HCT116 (cell line): Measurements from ENCODE around the gene EPB41L4A. TPM values are rescaled to one million over a fixed set of nuclear protein-coding genes. Genes with fewer than 3 reads are reported as not detected.

Experiments
- ATAC-seq: fragments of 200-7000 bp; cut with Tn5 transposase; 2 replicates; pipeline ENCODE4 v1.9.1; 2020; ENCODE audit warnings: mild to moderate bottlenecking, moderate library complexity
- BruUV-seq: library from RNA; stranded (reverse); fragments of 400-500 nt; replicated peaks from 2 replicates; lab custom pipeline; 2021; lab: Mats Ljungman, UMichigan
- CTCF ChIA-PET: fragments of 300-600 bp; sonication (Branson Sonifier 250); formaldehyde crosslinking; loops from one replicate; lab custom pipeline; 2021; ENCODE audit warnings: antibody characterized with exemption; lab: Charles Lee
- POLR2A ChIA-PET: fragments of 300-600, 350-600 bp; sonication (Branson Sonifier 250); formaldehyde crosslinking; loops from one replicate; lab custom pipeline; 2021; ENCODE audit warnings: antibody characterized with exemption; lab: Charles Lee
- RAD21 ChIA-PET, 2 experiments: fragments of 300-600 bp; sonication (Branson Sonifier 250); formaldehyde crosslinking; loops; one replicate each; lab custom pipeline; 2023; ENCODE audit warnings: low total read pairs in 2 of 2; ENCODE audit not compliant: uncharacterized antibody in 2 of 2, unreplicated experiment in 2 of 2, low non-redundant PET in 1 of 2; lab: Charles Lee
- DNase-seq: peaks from one replicate; pipeline ENCODE4 v3.0.0-alpha.2; 2010; ENCODE audit warnings: low read depth, low spot score
- H2AFZ ChIP-seq: fragments of 200-600 bp; shearing (Covaris generic), sonication (generic); 2 replicates; pipeline ENCODE4 v1.6.1; 2017; ENCODE audit warnings: low read depth, mixed run types, mixed read lengths, antibody characterized with exemption, low read length; ENCODE audit not compliant: poor library complexity, severe bottlenecking
- H3K27ac ChIP-seq: 2 replicates; pipeline ENCODE4 v1.5.1; 2012; ENCODE audit warnings: low read depth, low read length
- H3K27me3 ChIP-seq: fragments of 200-600 bp; sonication (generic); 2 replicates; pipeline ENCODE4 v1.6.1; 2016; ENCODE audit warnings: mixed run types, low read length, mixed read lengths; ENCODE audit not compliant: insufficient read depth
- H3K36me3 ChIP-seq, 2 experiments: fragments of 200-500 bp in 1 of 2; fragments of 200-600 bp in 1 of 2; sonication (Bioruptor generic) in 1 of 2; sonication (generic) in 1 of 2; 2 replicates each; pipeline versions ENCODE4 v1.5.1 to v1.6.1; 2014 to 2016; ENCODE audit warnings: low read length in 2 of 2, inconsistent platforms in 1 of 2, mixed read lengths in 1 of 2, mixed run types in 1 of 2; ENCODE audit not compliant: insufficient read depth in 2 of 2, control insufficient read depth in 1 of 2
- H3K4me1 ChIP-seq, 2 experiments: fragments of 200-600 bp in 1 of 2; sonication (generic) in 1 of 2; 2 replicates each; pipeline versions ENCODE4 v1.5.1 to v1.6.1; 2012 to 2017; ENCODE audit warnings: low read length in 2 of 2, inconsistent platforms in 1 of 2, mild to moderate bottlenecking in 1 of 2, mixed read lengths in 1 of 2, mixed run types in 1 of 2, moderate library complexity in 1 of 2; ENCODE audit not compliant: insufficient read depth in 2 of 2, control insufficient read depth in 1 of 2
- H3K4me2 ChIP-seq: fragments of 200-600 bp; sonication (generic); 2 replicates; pipeline ENCODE4 v1.6.1; 2017; ENCODE audit warnings: mixed run types, low read length, mixed read lengths
- H3K4me3 ChIP-seq, 2 experiments: fragments of 200-600 bp in 1 of 2; sonication (generic) in 1 of 2; replicated peaks in 1 of 2; 2 replicates each; pipeline ENCODE4 v1.5.1; 2011 to 2016; ENCODE audit warnings: low read length in 2 of 2, control low read depth in 1 of 2, low read depth in 1 of 2, mild to moderate bottlenecking in 1 of 2, mixed read lengths in 1 of 2, mixed run types in 1 of 2
- H3K79me2 ChIP-seq: fragments of 200-600 bp; sonication (generic); 2 replicates; pipeline ENCODE4 v1.6.1; 2017; ENCODE audit warnings: mild to moderate bottlenecking, mixed run types, low read length, moderate library complexity, mixed read lengths; ENCODE audit not compliant: insufficient read depth
- H3K9ac ChIP-seq: fragments of 200-600 bp; sonication (generic); 2 replicates; pipeline ENCODE4 v1.6.1; 2016; ENCODE audit warnings: low read length, mixed read lengths
- H3K9me2 ChIP-seq: fragments of 200-600 bp; sonication (generic), shearing (Covaris generic); 2 replicates; pipeline ENCODE4 v1.6.1; 2017; ENCODE audit warnings: mixed run types, mild to moderate bottlenecking, moderate library complexity; ENCODE audit not compliant: insufficient read depth
- H3K9me3 ChIP-seq, 2 experiments: fragments of 200-500 bp in 1 of 2; fragments of 200-600 bp in 1 of 2; sonication (Bioruptor generic) in 1 of 2; sonication (generic) in 1 of 2; 2 replicates each; pipeline ENCODE4 v1.6.1; 2014 to 2017; ENCODE audit warnings: low read length in 2 of 2, mixed read lengths in 2 of 2, inconsistent platforms in 1 of 2, low read depth in 1 of 2, mild to moderate bottlenecking in 1 of 2, mixed run types in 1 of 2, moderate library complexity in 1 of 2; ENCODE audit not compliant: control insufficient read depth in 1 of 2, insufficient read depth in 1 of 2
- H4K20me1 ChIP-seq: fragments of 200-600 bp; sonication (generic), shearing (Covaris generic); 2 replicates; pipeline ENCODE4 v1.6.1; 2017; ENCODE audit warnings: mixed run types, mild to moderate bottlenecking, moderate library complexity; ENCODE audit not compliant: insufficient read depth
- ELF1 ChIP-seq: IDR thresholded peaks from 2 replicates; pipeline ENCODE4 v1.6.1; 2012; ENCODE audit warnings: low read depth, borderline replicate concordance
- ZFX ChIP-seq: fragments of 450-650 bp; IDR thresholded peaks from 2 replicates; pipeline ENCODE4 v1.6.1; 2017
- intact Hi-C: fragments of 100-400 bp; cut with micrococcal nuclease; formaldehyde crosslinking; loops from 2 replicates; pipeline ENCODE4 v1.10.0; 2022
- total RNA-seq: library from RNA; stranded (reverse); gene quantifications from one replicate; pipeline ENCODE4 v1.2.1, GENCODE V29; 2021; ENCODE audit not compliant: unreplicated experiment

Gene EPB41L4A
- total RNA-seq, 1 experiment from 2014 or later, result 2.8 TPM

DNA sequence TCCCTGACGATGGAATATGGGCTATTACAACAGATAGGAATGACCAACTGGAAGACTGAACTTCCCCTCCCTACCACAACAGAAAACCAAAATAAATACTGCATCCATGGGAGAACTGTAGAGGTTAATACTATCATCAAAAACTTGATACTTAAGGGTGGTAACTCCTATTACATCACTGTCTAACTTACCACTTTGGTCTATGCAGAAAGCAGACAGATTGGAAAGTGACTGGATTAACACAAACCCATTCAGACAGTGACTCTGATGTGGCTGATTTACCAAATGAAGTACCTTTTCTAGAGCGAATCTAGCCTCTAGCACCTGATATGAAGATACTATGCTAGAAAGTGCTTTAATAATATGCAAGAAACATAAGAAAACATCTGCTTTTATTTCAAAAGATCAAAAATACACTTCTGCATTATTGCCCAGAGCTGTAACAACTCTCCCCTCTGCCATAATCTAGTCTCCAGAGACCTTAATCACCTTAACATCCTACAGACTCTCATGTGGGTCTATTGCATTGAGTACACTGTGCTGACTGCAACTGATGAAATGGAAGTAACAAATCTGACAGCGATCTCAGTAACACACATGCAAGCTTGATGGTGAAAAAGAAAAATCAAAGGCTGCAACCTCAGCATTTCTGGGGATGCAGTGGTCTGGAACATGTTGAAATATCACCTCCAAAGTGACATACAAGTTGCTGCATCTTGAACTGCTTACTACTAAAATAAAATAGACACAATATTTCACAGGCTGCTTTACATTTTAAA, 62.7 kb downstream of the EPB41L4A start:
- ChIA-PET POLR2A (no interaction called here), CTCF (no interaction called here), RAD21 (no interaction called here)
- no peak overlapping the region for H3K9ac ChIP-seq
- H3K27ac ChIP-seq, result no peak overlapping the region
- no peaks in the 10 kb centered on the region for H3K4me1 ChIP-seq
- no peak for ATAC-seq
- intact Hi-C loops, result no loop called here
- no peak overlapping the region for H2AFZ ChIP-seq
- no peak for TF ChIP-seq ZFX
- no peaks in the 10 kb centered on the region for H3K79me2 ChIP-seq
- no peaks in the 10 kb centered on the region for H4K20me1 ChIP-seq
- no peaks in the 10 kb centered on the region for H3K27me3 ChIP-seq
- H3K36me3 ChIP-seq, result no peaks in the 10 kb centered on the region
- no peak overlapping the region for H3K4me3 ChIP-seq
- H3K4me2 ChIP-seq, result no peak overlapping the region
- H3K9me3 ChIP-seq, result no peaks in the 10 kb centered on the region
- no TSS peak for BruUV-seq
- DNase-seq, result no peak
- no peaks in the 10 kb centered on the region for H3K9me2 ChIP-seq

DNA sequence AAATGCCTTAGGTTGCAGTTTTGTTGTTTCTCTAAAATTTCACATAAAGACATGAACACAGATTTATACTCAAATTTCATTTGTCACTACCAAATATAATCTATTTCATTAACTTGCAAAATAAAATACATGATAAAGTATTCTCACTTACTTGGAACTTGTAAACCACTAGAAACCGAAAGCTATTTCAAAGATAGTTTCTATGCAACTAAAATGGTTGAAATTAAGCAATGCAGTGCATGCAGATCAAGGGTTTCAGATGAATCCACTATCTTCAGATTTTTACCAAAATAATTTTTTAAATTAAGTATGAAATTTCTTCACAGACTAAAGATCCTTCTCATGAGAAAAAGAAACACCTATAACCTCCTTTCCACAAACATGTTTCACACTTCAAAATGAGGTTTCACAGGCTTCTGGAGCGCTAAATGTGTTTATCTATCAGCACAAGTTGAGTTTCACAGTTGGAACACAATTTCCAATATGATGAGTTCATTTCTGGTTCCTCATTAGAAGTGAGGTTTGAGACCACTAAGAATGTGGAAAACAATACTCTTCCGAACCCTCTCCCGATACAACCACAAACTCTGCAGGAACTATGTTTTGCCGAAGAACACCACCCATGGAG, 63.9 kb downstream of the EPB41L4A start:
- Histone ChIP-seq H3K9me2 (no peaks in the 10 kb centered on the region), H3K27me3 (no peaks in the 10 kb centered on the region), H3K4me3 (no peak overlapping the region), H2AFZ (no peak overlapping the region), H3K36me3 (no peaks in the 10 kb centered on the region), H3K4me2 (no peak overlapping the region), H3K4me1 (no peaks in the 10 kb centered on the region), H4K20me1 (no peaks in the 10 kb centered on the region), H3K79me2 (no peaks in the 10 kb centered on the region), H3K9ac (no peak overlapping the region), H3K9me3 (no peaks in the 10 kb centered on the region), H3K27ac (no peak overlapping the region)
- CTCF ChIA-PET, result no interaction called here
- intact Hi-C loops, result no loop called here
- no TSS peak for BruUV-seq
- RAD21 ChIA-PET, result no interaction called here
- POLR2A ChIA-PET, result no interaction called here
- ATAC-seq (no peak), DNase-seq (no peak)
- no peak for TF ChIP-seq ELF1
